NCI-H2171 (cell line): ENCODE data around the gene TPD52L2.

Experiments used
- DNase-seq: peaks from one replicate; lab custom pipeline; 2025; lab: John Stamatoyannopoulos, UW

TPD52L2 gene

DNA sequence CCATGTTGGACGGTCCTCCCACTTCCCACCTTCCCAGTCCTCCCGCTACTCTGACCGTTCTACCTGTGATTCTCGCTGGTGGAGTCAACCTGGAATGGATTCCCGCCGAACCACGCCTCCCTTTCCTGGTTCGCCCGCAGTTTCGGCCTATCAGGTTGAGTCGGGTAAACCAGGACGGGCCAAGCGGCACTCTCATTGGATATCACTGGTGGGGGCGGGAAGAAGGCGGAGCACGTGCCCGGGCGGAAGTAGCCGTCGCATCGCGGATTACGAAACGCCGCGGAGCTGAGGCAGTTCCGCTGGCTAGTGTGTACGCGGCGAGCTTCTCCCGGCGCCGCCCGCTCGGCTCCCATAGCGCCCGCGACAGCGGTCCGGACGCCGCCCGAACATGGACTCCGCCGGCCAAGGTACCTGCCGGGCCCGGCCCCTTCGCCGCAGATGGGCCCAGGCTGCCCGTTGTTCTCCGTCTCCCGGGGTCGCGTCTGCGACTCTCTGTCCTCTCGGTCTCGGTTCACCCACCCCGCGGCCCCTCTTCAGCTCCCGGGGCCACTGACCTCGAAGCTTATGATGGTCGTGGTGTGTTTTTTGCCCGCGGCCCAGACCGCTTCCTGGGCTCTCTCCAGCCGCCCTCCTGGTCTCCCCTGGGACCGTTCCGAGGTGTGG lies at the start of gene TPD52L2:
TSS of gene TPD52L2 (plus strand) at position 293 of the 663 bp plus-strand sequence. CDS start at position 389, 96 bp downstream.
- peak; percentile 100 for DNase-seq

GRCh38 chr20:63815615-63816253 lies 49.3 kb upstream of the TPD52L2 start:
- no peak for DNase-seq

DNA sequence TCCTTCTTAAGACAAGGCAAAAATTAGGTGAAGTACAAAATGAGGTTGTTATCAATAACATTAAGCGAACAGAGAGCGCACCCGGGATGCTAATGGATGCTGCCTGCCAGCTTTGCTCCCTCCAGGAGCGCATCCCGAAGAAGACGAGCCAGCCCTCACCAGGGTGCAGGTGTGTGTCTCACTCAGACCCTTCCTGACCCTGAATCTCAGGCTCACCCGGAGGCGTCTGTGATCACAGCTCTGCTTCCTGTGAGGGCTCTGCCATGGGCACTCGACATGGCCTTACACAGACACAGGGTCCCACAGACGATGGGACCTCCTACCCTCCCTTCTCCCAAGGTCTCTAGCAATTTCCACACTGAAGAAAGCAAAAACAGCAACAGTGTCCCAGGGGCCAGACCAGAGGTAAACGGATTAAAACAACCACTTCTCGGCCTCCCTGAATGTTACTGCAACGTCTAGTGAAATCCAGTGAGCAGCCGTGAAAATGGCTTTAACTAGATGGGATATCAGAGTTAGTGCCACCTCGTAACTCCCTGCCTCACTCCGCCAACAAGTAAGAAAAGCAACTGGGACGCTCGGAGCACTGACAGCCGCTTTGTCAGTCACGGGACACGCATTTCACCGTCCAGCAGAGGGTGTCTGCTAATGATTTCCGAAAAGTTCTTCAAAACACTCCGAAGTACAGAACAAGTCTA lies 45.7 kb upstream of the TPD52L2 start:
- no peak for DNase-seq

DNA sequence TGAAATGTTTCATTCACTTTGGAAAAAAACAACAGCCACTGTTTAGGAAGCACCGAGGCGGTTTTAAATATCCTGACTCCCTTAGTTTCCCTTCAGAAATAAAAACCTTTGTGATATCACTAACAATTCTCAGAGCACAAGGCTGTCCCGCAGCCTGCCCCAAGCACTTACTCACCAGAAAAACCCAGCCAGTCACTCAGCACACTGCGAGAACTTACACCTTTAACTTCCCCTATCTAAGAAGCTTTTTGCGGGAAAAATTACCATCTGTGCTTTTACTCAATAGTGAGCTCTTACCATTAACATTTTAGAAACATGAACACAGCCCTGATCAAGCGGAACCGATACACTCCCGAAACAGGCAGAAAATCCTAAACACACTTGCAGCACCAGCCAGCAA lies 43.3 kb upstream of the TPD52L2 start:
- no peak for DNase-seq

GRCh38 chr20:63822276-63822696 lies 42.8 kb upstream of the TPD52L2 start:
- no peak for DNase-seq

GRCh38 chr20:63823691-63824311 lies 41.3 kb upstream of the TPD52L2 start:
- DNase-seq: no peak

GRCh38 chr20:63825331-63826118 lies 39.5 kb upstream of the TPD52L2 start:
- DNase-seq: no peak

- no peak for DNase-seq
These were observed 38.3 kb upstream of the TPD52L2 start for GRCh38 chr20:63826753-63827152.

GRCh38 chr20:63828124-63828523 lies 36.9 kb upstream of the TPD52L2 start:
- DNase-seq: no peak

- DNase-seq: no peak
These were observed 36.5 kb upstream of the TPD52L2 start for GRCh38 chr20:63828545-63828944.

- no peak for DNase-seq
These were observed 36.1 kb upstream of the TPD52L2 start for GRCh38 chr20:63828951-63829350.

DNA sequence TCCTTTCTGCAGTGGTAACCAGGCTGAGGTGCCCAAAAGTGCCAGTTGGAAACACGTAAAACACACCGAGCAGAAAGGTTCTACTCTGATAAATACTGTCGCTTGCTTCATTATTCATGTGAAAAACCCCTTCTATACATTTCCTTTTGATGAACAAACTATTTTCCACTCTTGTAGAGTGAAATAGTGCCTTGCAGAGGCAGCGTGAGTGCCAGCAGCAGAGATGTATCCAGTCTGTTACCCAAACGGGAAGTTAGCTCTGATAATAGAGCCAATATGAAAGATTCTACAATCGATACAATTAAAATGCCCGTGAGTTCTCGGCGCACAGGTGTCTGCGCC lies 35.5 kb upstream of the TPD52L2 start:
- no peak for DNase-seq

DNA sequence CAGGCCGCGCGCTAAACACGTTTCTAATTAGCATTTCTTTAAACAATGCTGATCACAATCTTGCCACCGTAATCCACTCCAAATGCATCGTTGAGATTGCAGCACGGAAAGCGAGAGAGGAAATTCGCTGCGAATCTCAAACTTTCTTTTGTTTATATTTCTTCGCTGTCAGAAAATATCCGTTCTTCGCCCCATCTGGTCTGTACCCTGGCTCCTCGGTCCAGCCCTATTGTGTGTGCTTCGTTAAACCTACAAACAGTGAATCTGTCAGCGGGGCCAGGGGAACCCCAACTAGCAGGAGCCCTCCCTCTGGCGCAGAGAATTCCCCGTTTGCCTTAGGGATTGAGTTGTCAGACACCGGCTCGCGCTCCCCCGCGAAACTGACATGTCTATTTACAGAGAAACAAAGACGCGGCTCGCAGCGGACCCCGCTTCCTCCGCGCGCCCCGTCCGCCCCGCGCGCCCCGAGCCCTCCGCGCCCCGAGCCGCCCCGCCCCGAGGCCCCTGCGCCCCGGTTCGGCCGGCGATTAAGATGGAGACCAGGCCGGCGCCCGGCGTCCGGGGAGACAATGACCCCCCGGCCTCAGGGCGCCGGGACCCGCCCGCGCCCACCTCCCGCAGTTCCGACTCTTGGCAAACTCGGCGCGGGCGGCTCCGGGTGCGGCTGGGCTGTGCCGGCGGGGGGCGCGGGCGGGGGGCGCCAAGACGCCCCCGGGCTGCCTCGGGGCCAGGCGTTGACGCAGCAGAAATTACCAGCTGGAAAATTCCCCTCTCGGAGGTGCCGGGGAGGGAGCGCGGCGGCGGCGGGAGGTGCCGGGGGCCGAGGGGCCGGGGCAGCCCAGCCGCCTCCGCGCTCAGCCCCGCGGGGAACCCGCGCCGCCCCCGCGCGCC lies 34.9 kb upstream of the TPD52L2 start:
- DNase-seq: no peak

DNA sequence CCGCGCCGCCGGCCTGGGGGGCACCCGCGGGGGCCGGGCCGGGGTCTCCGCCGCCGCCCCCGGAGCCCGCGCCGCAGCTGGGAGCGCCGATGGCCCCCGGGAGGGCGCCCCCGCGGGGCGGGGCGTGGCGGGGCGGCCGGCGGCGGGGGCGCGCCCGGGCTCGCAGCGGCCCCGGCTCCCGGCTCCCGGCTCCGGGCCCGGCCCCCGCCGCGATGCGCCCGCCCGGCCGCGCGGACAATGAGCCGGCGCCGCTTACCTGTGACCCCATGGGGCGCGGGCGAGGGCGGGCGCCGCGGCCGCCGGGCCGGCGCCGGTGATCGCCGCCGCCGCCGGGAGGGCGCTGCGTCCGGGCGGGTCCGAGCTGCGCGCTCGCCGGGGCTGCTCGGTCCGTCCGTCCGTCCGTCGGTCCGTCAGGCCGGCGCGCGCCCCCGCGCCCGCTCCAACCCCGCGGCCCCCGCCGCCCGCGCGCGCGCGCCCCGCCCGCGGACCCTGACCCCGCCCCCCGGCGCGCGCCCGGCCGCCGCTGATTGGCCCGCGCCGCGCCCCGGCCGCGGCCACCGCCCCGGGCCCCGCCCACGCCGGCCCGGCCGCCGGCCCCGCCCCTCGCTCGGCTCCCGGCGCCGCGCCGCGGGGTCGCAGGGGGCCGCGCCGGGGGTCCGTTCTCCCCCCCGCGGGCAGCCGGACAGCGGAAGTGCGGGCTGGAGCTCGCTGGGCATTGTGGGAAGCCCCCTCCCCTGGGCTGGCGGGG lies 34.1 kb upstream of the TPD52L2 start, which contains the start of gene ZBTB46:
TSS of gene ZBTB46 (minus strand) at position 424 of the 748 bp plus-strand sequence. CDS start 40,507 bp downstream, outside the sequence.
- peak; percentile 75 for DNase-seq

GRCh38 chr20:63831646-63831992 lies 33.5 kb upstream of the TPD52L2 start:
- DNase-seq: no peak

DNA sequence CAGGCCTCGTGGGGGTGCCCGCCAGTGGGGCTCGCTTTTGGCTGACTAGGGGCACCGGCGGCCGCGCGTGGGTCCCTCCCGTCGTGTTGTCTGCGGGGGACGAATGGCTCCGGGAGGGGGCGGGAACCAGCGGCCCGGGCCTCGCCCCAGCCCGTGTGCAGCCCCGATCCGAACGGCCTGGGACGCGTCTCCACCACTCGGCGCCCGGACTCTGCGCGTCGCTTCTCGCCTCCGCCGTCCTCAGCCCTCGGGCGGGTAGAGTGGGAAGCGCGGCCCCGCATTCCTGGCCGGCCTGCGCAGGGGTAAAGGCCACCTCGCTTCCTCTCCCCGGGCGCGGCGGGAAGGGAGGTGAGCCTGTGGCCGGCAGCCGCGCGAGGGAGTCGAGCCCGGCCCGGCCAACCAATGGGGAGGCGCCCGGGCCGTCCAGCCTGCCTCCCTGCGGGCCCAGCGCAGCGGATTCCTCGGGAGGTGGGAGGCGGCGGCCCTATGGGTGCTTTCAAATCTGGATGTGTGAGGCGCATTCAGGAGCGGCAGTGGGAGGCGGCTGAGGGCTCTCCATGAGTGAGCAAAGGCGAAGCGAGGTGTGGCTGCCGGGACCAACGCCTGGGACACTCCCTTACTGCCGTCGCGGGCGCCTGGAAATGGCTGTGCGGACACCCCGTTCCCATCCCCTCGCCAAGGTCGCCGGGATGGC lies 32.9 kb upstream of the TPD52L2 start:
- DNase-seq: no peak

DNA sequence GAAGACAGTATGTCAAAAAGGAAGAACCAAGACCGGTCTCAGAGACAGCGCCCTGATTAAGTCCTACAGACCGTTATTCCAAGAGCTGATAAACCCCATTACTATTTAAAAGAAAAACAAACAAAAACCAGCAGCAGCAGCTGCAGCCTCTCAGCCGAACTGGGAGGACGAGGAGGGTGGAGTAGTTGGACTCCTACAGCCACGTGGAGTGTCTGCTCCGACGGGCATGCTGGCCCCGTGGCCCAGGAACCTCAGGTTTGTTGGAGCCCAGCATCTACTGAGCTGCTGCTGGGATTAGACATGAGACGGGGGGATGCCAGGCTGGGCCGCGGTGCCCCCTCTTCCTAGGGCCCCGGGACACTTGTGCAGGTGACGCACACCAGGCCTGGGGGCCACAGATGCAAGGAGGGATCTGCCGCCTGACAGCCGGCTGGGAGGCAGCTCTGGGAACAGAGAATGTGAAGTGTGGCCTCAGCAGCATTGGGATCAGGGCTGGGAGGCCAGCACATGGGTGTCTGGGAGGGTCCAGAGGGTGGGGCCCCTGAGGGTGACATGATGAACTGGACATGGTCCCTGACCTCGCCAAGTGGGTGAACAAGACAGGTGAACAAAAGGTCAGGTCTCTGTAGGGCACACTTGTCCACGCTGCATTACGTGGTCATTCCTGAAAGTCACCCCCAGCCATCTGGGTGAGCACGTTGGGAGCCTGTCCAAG lies 31.1 kb upstream of the TPD52L2 start:
- DNase-seq: no peak

DNA sequence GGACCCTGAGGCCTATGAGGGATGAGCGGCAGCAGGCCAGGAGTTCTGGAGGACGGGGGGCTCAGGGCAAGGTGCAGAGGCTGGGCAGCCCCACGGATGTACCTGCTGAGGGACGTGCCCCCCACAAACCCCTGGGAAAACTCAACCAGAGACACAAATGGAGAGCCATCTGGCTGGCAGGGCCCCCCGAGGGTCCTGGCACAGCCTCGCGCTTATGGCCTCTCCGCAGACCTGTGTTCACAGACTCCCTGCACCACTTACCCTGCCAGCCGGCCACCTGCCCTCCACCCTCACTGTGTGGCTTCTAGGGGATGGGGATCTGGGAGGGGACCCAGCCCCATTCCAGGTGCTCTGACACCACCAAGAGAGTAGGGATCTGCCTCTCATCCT lies 30.6 kb upstream of the TPD52L2 start:
- peak; percentile 59 for DNase-seq
